HG03039 (cell line): Measurements from ENCODE around the gene ZNF548.

ENCODE experiments used
- ATAC-seq: cut with Tn5 transposase; IDR thresholded peaks from one replicate; pipeline ENCODE4 v1.9.1; 2021; ENCODE audit warnings: mild to moderate bottlenecking, moderate library complexity; ENCODE audit not compliant: unreplicated experiment

Gene ZNF548

DNA sequence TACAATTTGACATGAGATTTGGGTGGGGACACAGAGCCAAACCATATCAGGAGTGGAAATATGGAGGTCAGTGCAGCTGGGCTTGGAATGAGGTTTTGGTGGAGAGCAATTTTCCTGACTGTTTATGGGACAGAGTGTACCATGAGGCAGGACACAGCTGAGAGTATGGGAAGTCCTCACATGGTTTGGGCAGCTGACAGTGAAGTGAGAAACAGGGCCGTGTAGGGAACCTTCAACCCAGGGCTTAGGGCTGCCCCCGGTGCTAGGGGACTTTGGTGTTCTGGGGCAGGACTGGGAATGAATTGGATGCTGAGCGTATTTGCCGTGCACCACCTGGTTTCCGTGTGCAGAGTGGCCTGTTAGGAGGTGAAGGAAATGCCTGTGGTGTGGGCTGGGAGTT, 6.1 kb downstream of the ZNF548 start:
- no peak for ATAC-seq

DNA sequence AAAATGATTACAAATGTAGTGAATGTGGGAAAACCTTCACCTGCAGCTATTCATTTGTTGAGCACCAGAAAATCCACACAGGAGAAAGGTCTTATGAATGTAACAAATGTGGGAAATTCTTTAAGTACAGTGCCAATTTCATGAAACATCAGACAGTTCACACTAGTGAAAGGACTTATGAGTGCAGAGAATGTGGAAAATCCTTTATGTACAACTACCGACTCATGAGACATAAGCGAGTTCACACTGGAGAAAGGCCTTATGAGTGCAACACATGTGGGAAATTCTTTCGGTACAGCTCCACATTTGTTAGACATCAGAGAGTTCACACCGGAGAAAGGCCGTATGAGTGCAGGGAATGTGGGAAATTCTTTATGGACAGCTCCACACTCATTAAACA, 9.2 kb downstream of the ZNF548 start:
- ATAC-seq: no peak

DNA sequence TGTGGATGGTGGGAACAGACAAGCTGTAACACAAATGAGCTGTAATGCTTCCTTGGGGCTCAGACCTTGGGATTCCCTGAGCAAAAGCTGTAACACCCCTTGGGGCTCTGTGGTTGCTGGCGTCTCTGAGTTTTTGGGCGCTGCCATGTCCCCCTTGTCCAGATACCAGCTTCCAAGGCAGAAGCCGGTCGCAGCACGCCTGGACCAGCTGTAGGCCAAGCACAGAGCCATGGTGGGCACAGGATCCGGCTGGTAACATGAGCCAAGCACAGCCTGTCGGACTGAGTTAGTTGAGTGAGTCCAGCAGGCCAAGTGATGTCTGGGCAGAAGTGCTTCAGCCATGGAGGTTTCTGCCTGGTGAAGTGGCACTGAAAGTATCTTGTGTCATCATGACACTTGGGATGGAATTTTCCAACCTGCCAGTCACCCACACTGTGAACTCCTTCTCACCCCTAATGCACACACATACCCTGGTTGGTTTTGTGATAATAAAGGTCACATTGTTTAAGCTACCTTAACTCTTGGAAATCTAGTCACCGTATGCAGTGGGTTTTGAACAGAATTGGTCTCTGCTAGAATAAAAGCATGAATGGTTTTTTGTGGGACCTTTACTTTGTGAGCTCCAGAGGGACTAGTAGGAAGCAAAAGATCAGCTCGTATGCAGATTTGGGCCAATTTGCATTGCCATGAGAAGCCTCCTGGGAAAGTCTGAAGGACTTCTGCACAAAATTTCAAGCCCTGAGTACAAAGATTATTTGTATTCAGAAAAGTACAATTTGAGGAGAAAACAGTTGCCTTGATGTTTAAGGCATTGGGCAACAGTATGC, 14.3 kb downstream of the ZNF548 start:
- no peak for ATAC-seq

DNA sequence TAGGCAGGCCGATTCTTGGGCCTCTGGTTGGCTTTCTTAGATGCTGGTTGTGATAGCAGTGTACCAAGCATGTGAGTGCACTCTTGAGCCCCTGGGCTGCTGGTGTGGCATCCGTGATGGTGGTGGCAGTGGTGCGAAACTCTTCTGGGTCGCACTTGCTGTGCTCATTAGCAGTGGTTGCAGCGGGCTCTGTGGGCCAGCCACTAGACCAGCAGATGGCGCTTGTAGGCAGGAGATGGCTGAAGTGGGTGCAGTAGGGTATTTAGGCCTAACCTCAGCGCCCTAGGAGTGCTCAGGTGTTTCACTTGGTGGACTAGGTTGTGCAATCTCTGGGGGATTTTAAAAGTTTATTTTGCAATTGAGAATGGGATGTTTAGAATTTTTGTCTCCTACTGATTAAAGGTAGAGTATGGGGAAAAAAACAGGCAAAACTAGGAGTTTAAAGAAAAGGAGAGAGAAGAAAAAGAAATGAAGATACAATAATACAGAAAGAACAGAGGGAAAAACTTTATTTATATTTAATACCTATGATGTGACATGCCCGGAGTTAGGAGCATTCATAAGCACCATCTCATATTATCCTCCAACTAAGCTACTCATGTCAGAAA, 17.0 kb downstream of the ZNF548 start:
- ATAC-seq: no peak

DNA sequence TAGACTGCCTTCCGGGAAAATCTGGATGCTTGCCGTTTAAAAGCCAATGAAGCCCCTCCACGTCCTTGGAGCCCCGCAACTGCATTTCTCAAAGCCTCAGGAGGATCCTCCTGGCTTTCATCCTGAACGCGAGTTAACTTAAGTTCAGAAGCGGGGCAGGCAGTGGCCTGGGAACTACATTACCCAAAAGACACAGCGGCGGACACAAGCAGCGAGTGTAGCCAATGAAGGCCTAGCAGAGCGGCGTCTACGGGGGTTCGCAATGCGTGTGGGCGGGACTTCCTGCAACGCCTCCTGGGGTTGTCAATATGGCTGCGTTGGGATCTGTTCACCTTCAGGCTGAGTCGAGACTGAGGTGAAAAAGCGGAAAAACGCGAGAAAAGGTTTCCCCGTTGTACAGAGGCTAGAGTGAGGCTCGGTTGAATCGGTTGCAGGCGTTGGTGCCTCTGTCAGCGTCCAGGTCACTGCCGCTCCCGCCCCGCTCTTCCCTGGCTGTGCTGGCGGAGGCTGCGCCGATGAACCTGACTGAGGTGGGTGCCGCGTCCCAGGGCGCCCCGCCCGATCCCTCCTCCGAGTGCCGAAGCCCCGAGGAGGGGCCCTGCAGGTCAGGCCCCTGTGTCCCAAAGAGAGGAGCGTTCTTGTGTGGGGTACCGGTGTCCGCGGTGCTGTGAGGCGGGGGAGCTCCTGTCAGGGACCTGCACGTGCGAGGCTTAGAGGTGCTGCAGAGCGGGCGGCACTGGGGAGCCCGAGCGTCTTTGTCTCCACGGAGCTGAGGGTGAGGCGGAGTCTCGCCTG, 21.4 kb downstream of the ZNF548 start, which contains the start of gene ZNF17:
Gene ZNF17, plus strand, starts transcription at position 285 of the 795 bp plus-strand sequence. CDS start 2,455 bp downstream, outside the sequence.
- ATAC-seq: peak; percentile 98

DNA sequence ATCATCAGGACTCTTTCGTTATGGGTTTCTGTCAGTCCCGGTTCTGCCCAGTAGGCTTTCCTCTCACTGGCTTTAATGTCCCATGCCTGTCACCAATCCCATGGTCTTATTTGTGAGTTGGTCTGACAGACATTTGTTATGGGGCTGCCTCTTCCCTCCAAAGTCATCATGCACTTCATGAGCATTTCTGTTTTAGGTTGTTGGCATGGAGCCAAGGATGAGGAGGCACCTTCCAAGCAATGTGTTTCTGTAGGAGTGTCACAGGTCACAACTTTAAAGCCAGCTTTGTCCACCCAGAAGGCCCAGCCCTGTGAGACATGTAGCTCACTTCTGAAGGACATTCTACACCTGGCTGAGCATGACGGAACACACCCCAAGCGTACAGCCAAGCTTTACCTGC, 29.8 kb downstream of the ZNF548 start:
- ATAC-seq: no peak

DNA sequence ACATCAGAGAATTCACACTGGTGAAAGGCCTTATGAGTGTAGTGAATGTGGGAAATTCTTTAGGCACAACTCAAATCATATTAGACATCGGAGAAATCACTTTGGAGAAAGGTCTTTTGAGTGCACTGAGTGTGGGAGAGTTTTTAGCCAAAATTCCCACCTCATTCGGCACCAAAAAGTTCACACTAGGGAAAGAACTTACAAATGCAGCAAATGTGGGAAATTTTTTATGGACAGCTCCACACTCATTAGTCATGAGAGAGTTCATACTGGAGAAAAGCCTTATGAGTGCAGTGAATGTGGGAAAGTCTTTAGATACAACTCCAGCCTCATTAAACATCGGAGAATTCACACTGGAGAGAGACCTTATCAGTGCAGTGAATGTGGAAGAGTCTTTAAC, 31.4 kb downstream of the ZNF548 start:
- no peak for ATAC-seq

DNA sequence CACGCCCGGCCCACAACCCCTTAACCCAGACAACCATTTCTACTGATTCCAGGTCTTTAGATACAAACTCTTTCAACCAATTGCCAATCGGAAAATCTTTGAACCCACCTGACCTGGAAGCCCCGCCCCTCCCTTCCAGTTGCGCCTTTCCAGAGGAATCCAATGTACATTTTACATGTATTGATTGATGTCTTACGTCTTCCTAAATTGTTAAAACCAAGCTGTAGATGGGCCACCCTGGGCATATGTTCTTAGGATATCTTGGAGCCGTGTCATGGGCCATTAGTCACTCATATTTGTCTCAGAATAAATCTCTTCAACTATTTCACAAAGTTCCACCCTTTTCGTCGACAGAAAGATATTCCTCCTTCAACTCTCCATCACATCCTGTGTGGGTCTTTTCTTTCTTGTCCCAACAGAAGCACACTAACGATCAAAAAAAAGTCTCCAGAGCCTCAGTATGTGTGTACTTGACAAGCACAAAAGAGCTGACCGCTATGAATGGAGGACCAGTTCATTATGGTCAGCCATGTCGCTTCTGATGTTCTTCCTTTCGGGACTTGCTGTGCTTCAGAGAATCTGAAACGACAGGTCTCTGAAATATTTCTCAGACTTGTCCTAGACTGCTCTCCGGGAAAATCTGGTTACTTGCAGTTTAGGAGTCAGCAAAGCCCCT, 44.9 kb downstream of the ZNF548 start:
- ATAC-seq: peak; percentile 7

DNA sequence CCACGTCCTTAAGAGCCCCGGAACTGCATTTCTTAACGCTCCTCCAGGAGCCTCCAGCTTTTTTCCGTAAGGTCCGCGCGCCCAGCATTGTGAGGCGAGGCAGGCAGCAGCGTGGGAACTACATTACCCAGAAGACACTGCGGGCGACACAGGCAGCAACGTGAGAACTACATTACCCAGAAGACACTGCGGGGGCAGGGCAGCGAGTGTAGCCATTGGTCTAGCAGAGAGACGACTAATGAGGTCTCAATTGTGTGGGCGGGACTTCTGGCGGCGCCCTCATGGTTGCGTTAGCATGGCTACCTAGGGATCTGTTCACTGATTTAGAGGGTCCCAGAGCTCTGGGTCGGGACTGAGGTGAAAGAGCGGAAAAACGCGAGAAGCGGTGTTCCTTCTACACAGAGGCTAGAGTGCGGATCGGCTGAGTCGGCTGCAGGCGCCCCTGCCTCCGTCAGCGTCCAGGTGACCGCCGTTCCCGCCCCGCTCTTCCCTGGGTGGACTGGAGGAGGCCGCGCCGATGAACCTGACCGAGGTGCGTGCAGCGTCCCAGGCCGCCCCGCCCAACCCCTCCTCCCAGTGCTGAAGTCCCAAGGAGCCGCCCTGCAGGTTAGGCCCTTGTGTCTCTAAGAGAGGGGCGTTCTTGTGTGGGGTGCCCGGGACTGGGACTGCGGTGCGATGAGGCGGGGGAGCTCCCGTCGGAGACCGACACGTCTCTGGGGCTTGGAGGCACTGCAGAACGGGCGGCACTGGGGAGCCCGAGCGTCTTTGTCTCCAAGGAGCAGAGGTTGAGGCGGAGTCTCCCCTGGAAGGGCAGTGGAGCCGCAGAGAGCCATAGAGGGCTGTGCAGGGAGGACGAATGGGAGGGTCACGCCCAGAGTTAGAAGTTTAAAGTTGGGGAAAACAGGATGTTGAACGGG, 45.7 kb downstream of the ZNF548 start, which contains the start of gene ZNF749:
Gene ZNF749, plus strand, starts transcription at position 264 of the 917 bp plus-strand sequence. Its CDS starts 254 bp downstream, at position 518.
- ATAC-seq: peak; percentile 92

DNA sequence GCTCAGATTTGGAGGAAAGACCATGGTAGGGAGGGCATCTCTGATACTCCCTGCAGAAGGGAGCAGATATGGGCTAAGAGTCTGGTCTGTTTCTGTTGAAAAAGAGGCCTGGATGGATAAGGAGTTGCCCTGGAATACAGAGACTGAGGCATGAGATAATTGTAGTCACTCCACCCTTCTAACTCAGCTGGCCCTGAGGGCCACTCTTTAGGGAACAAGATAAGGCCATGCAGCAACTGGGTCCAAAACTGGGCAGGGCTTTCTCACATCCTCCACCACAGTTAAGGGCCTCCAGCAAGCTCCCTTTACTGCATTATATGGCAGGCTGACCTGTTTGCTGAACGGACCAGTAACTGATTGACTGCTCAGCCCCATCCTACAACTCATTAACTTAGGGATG, 46.8 kb downstream of the ZNF548 start:
- ATAC-seq: no peak

DNA sequence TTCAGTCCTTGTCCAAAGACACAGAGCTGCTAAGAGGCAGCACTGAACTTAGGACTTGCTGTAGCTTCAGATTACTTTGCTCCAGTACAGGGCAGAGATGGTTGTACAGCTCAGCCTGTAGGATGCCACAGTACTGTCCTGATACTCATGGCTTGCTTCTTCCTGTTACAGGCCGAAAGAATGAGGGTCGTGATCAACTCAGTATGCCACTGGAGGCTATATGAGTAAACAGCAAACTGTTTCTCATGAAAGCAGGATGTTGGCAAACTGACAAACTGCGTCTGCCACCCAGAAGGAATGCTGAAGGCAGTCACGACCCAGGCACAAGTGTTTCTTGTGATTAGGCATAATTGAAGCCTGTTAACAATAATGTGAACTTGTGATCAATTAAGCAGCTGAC, 48.3 kb downstream of the ZNF548 start:
- no peak for ATAC-seq

DNA sequence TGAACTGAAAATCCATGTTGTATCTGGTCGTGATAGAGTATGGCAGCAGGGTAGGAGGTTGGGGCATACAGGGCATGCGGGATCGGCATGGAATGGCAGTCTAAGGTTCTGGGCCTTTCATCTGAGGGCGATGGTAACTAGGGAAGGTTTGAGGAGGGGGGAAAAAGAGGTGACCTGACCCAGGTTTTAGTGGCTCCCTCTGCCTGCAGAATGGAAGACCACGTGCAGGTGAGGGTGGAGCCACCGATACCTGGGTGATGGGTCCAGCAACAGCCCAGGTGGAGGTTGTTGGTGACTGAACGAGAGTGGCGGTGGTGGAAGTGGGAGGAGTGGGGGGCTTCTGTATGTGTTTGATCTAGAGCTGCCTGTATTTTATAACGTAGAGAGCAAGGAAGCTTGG, 49.3 kb downstream of the ZNF548 start:
- ATAC-seq: no peak

DNA sequence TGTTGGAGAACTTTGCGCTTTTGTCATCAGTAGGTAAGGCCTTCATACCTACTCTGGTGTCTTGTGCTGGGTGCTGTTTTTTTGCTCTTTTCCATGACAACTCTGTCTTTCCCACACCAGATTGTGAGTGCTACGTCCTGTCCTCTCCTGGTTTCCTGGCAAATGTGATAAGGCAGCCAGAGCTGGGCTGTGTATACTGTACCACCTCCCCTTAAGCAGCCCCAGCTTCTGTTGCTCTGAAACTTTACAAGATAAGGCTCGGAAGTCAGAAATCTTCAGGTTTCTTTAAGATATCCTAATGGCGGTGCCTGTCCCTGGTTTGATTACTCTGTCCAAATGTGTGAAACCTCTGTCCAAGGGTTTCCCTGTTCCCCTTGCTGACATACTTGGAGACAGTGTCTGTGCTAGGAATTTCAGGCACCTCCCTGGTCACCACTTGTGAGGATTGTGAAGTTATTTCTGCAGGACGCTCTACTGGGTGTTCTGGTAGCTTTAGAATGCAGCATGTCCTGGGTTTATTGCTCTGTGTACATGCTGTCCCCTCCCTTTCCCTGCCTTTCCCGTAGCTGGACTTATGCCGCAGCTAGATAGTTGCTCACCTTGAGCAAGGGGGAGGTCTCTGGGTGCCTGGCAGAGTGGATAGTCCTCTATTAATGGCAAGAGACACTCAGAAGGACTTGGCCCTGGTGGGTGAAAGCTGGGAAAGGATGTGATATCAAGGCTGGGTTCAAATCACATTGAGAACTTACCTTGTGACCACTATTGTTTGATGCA, 52.5 kb downstream of the ZNF548 start:
- ATAC-seq: no peak

DNA sequence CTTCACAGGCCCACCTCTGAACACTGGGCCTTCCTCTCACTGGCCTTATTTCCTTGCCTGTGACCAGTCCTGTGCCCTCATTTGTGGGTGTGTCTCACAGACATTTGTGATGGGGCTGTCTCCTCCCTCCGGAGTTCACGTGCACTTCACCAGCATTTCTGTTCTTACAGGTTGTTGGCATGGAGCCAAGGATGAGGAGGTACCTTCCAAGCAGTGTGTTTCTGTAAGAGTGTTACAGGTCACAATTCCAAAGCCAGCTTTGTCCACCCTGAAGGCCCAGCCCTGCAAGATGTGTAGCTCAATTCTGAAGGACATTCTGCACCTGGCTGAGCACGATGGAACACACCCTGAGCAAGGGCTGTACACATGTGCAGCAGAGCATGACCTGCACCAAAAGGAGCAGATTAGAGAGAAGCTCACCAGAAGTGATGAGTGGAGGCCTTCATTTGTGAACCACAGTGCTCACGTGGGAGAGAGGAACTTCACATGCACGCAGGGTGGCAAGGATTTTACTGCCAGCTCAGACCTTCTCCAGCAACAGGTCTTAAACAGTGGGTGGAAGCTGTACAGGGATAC, 53.6 kb downstream of the ZNF548 start:
- ATAC-seq: no peak

DNA sequence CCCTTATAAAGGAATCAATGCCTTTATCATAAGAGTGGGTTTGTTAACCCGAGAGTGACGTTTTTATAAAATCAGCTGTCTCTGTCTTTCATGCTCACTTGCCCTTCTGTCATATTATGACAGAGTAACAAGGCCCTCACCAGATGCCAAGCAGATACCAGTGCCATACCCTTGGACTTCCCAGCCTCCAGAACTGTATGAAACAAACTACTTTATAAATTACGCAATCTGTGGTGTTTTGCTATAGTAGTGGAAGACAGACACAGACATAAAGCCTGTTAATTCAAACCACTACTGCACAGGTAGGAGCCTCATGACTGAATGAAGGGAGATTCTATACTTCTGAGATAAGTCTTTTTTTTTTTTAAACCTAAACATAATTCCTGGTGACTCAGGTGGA, 62.7 kb downstream of the ZNF548 start:
- ATAC-seq: no peak
